Brain pericyte (primary cell): ENCODE measurements around the gene DHRS7.
"Not testable (repeated sequence)": the region's sequence is repeated elsewhere in the genome, so short reads cannot be mapped to it uniquely, and the experiment has no call there.

ENCODE experiments used
- DNase-seq: peaks from one replicate; pipeline ENCODE4 v3.0.0-alpha.2; 2012; ENCODE audit warnings: low read depth, low spot score

DHRS7 gene

DNA sequence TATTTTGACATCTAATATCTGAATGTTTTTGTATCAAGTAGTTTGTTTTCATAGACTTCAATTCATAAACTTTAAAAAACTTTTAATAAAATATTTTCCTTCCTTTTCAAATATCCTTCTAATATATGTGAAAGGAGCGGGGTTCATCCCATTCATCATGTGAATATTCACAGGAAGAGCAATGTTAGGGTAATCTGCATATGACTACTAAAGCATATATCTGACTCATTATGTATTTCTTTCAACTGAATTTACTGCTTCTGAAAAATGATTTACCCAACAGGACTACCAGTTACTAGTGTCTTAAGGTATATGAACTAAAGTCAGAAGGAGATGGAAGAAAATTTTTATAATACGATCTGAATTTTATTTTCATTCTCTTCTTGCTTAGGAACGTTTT lies 30.5 kb downstream of the DHRS7 start:
- DNase-seq: no peak

DNA sequence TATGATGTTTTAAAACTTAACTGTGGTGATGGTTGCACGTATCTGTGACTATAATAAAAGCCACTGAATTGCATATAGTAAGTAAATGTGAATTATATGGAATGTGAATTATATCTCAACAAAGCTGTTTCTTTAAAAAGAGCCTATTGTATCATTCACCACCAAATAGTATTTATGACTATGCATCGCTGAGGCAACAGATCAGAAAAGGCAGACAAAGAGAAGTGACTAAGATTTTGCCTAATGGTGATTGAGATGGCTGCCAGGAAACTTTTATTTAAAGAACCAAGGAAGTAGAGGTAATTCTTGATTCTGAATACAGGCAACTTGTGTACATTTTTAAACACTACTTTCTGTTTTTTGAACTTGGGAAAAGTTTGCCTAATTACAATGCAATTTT lies 31.7 kb downstream of the DHRS7 start:
- DNase-seq: no peak

DNA sequence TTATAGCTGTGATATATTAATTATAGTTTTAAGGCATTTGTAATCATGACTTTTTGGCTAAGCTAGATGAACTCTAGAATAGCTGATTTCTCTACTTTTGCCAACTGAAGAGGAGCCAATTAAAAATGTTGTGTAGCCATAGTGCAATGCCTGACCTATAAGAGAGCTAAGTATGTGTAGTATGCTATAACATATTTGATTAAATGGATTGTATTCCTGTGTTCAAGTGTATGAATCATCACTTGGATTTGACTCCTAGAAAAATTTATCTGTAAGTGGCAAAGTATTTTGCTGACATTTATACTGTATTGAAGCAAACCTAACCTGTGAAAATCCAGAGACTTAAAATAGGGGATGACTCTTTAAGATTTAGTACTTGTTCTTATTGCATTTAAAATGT lies 39.3 kb downstream of the DHRS7 start:
- no peak for DNase-seq

DNA sequence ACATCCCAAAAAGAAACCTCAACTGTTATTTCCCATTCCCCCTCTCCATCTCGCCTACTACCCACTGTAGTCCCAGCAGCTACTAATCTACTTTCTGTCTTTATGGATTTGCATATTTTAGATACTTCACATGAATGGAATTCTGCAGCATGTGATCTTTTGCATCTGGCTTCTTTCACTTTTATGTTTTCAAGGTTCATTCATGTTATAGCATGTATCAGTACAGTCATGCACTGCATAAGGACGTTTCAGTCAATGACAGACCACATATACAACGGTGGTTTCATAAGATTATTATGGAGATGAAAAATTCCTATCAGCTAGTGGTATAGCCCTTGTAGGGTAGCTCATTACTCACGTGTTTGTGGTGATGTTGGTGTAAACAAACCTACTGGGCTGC lies 49.0 kb downstream of the DHRS7 start:
- DNase-seq: no peak

DNA sequence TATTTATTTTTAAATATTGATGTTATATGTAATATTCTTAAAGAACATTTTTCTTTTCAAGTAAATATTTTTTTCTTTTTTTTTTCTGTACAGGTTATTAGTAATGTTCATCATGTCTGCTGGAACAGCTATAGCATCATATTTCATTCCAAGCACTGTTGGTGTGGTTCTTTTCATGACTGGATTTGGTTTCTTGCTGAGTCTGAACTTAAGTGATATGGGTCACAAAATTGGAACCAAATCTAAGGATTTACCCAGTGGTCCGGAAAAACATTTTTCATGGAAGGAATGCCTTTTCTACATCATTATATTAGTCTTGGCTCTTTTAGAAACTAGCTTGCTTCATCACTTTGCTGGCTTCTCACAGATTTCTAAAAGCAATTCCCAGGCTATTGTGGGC lies 50.3 kb downstream of the DHRS7 start:
- DNase-seq: no peak

DNA sequence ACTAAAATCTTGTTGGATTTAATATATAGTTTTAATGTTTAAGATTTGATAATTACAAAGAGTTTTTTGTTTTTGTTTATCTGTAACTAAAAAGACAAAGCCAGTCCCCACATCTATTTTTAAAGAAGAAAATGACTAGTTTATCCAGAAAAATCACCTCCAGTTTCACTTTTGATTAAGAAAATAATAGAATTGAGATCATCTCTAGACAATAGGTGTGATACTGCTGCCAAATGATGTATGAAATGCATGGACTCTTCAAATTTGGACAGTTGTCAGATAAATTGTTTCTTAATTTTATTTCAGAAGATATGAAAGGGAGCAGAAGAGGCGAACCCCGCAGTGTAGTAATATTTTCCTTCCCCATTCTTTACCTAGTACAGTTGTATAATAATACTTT lies 53.5 kb downstream of the DHRS7 start:
- no peak for DNase-seq

DNA sequence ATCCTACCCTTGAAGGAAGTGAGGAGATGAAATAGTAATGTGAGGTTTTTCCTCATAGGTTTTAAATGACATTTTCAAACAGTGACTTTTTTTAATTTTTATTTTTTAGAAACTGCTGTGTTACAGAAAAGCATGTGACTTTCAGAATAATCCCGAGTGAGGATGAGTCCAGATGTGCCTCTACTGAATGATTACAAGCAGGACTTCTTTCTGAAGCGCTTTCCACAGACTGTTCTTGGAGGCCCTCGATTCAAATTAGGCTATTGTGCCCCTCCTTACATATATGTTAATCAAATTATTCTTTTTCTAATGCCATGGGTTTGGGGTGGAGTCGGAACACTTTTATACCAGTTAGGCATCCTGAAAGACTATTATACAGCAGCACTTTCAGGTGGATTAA lies 57.7 kb downstream of the DHRS7 start:
- no peak for DNase-seq

DNA sequence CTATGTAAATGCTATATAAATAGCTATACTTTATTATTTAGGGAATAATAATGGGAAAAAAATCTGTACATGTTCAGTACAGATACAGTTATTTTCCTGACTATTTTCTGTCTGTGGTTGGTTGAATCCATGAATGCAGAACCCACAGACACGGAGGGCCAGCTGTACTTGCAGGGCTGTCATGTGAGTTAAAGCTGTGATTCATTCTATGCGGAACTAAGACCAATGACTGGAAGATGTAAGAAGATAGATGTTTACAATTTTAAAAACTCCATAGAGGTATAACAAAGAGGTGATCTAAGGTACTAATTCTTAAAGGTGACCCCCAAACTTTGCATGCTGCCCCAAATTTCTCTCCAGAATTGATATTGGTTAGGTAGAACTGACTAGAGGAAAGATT lies 58.9 kb downstream of the DHRS7 start:
- DNase-seq: no peak

DNA sequence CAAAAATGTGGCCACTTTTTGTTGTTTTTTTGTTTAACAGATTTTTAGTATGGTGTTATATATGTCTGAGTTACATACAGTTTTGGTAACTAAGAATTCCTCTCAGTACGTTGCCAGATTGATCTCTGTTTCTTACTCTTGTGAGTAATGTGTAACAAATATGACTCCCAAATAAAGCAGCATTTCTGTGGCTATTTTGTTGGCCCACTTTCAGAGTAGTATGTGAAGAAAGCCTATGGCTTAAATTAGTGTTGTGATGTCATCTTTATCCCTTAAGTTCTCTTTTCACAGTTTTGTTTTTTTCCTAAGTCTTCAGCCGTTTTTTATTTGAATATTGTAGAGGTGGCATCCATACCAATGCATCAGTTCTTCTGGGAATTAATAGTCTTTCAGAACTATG lies 62.8 kb downstream of the DHRS7 start:
- no peak for DNase-seq

DNA sequence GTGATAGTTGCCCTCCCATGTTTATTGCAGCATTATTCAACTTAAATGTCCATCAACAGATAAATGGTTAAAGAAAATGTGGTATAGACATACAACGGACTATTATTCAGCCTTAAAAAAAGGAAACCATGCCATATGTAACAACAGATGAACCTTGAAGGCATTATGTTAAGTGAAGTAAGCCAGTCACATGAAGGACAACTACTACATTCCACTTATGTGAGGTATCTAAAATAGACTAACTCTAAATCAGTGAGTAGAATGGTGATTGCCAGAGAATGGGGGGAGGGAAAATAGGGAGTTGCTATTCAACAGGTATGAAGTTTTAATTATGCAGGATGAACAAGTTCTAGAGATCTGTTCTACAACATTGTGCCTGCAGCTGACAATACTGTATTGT lies 63.4 kb downstream of the DHRS7 start:
- DNase-seq: no peak

DNA sequence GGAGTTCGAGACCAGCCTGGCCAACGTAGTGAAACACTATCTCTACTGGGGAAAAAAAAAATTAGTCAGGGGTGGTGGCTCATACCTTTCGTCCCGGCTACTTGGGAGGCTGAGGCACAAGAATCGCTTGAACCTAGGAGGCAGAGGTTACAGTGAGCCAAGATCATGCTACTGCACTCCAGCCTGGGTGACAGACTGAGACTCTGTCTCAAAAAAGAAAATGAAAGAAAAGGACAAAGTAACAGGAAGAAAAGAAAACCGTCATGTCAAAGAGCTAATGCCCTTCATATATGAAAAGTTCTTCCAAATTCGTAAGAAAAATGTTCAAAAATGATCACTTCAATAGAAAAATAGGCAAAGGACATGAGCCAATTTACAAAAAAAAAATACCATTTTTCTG lies 65.3 kb downstream of the DHRS7 start:
- DNase-seq: not testable (repeated sequence)

DNA sequence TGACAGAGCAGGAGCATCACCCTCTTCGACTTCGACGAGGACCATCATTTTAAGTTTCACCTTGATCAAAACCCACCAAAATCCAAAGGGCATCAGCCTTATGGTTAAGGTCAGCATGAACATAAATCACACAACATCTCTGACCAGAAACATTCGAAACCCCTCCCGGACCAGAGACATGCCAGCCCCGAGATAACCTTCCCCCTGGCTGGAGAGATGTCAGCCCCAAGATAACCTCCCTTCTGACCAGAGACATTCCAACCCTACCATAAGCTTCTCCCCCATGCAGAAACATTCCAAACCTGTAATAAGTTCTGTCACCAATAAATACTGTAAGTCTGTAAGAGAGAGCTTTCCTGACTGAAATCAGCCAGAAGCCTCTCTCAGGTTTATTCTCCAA lies 67.2 kb downstream of the DHRS7 start:
- no peak for DNase-seq

DNA sequence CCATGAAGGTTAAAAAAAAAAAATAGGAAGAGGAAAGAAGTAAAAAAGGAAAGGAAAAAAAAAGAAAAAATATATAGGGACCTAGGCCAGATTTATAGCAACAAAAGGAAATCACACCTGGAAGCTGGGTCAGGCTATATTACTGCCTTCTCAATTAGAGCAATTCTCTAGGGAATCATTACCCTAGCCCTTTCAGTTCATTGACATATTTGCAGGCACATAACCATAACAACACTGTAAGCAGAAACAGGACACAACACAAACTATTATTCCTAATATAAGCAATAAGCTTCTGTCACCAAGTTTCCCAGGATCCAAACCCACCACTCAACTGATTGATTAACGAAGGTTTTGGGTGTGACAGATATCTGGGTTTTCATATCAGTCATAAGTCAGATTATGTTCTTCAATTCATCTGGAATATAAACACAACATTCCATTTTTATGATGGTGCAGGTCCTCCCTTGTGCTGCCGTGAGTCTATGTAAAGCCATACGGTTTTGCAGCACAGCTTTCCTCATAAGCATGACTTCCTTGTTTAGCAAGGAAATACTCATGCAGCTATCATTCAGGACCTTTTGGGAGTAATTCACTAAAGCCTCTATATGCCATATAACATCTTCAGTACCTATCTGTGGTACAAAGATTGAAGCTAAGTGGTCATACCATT lies 69.3 kb downstream of the DHRS7 start:
- DNase-seq: no peak

DNA sequence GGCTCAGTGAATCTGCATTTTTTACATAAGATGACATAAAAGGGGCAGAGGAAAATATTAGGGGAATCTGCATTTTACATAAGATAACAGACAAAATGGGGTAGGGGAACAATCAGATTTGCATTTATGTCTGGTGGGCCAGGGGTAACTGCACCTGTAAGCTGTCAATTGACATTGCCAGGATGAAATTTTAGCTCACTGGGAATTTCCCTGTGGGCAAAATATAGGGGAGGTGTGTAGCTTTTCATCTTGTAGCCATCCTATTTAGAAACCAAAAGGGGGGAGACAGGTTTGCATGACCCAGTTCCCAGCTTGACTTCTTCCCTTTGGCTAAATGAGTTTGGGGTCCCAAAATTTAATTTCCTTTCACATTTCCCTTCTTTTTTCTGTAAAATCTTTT lies 70.0 kb downstream of the DHRS7 start:
- no peak for DNase-seq

DNA sequence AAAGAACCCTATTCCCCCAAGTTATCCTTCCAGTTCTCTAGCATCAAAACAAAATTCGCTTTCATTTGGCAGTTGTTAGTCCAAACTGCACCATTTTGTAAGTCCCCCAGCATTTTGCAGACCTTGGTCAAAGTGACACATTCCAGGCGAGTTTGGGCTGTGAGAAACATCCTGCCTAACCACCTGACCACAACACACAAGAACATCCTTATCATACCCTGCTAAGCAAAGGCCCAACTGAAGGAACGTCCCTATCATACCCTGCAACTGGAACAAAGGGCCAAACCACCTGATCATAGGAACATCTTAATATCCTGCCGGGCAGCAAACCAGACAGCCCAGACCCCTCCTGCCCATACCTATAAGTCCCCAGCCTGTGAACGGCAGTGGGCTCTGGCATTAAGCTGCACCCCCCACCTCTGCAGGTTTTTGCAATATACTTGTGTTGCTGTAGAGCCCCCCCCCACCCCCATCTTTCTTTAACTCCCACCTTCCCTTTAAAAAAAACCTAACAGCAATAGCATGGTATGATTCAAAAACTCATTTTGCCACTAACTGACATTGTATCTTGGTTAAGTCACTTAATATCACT lies 70.8 kb downstream of the DHRS7 start:
- DNase-seq: no peak
